ENCODE results near the gene ZNF442.

The ZNF442 gene

DNA sequence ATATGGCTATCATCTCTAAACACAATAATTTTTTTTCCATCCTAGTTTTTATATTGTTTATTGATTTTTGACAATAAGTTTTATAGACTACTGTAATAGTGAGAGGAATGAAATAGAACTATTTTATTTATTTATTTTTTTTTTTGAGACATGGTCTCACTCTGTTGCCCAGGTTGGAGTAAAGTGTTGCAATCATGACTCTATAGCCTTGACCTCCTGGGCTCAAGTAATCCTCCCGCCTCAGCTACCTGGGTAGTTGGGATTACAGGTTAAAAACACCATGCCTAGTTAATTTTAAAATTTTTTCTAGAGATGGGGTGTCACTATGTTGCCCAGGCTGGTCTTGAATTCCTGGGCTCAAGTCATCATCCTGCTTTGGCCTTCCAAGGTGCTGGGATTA lies 8.5 kb upstream of the ZNF442 start:
- TF ChIP-seq, protein P1, sequence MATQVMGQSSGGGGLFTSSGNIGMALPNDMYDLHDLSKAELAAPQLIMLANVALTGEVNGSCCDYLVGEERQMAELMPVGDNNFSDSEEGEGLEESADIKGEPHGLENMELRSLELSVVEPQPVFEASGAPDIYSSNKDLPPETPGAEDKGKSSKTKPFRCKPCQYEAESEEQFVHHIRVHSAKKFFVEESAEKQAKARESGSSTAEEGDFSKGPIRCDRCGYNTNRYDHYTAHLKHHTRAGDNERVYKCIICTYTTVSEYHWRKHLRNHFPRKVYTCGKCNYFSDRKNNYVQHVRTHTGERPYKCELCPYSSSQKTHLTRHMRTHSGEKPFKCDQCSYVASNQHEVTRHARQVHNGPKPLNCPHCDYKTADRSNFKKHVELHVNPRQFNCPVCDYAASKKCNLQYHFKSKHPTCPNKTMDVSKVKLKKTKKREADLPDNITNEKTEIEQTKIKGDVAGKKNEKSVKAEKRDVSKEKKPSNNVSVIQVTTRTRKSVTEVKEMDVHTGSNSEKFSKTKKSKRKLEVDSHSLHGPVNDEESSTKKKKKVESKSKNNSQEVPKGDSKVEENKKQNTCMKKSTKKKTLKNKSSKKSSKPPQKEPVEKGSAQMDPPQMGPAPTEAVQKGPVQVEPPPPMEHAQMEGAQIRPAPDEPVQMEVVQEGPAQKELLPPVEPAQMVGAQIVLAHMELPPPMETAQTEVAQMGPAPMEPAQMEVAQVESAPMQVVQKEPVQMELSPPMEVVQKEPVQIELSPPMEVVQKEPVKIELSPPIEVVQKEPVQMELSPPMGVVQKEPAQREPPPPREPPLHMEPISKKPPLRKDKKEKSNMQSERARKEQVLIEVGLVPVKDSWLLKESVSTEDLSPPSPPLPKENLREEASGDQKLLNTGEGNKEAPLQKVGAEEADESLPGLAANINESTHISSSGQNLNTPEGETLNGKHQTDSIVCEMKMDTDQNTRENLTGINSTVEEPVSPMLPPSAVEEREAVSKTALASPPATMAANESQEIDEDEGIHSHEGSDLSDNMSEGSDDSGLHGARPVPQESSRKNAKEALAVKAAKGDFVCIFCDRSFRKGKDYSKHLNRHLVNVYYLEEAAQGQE (IDR thresholded peaks at IDR 0.05; ENCODE audit: insufficient read depth in 1 of 2, low read depth in 2 of 2, low read length in 2 of 2): no peak
- TF ChIP-seq TAF1 (IDR thresholded peaks at IDR 0.05; ENCODE audit: borderline replicate concordance, insufficient read depth, low read length) (no peak), SIN3A (IDR thresholded peaks at IDR 0.05; ENCODE audit: borderline replicate concordance, insufficient read depth, low read length) (no peak)

DNA sequence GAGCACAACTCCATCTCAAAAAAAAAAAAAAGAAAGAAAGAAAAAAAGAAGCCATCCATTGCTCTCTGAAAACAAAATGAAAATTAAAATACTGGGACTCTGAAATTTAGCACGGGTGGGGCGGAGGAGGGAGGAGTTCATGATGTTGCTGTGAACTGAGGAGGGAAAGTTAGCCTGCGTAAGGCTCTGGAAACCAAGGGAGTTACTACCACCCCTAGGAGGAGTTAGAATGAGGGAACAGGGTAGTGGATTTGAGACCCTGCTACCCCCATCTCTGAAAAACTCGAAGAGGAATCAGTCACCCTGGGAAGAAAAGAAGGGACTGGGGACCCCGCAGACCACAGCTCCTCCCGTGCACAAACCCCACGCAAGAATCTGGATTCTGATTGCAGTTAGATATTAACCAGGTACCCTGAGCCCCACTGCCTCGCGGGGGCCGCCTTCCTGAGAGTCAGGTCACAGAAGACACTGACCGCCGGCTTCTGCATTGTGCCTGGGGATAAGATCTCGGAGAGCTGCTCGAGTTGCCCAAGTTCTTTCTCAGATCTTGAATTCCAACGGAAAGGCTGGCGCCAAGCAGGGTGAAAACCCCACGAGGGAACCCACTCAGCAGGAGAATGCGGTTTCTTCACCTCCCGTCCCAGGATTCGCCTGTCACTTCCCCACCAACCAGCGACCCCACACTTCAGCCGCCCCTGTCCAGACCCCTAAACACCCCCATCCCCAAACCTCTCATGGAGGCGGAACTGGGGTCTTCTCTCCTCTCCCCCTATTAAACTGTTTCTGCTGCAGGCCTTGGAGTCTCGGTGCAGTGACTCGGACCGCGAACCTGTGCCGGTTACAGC lies 870 bp downstream of the ZNF442 start:
- TF ChIP-seq TAF1 (IDR thresholded peaks at IDR 0.05; ENCODE audit: borderline replicate concordance, insufficient read depth, low read length) (no peak), SIN3A (IDR thresholded peaks at IDR 0.05; ENCODE audit: borderline replicate concordance, insufficient read depth, low read length) (no peak), FOXP2 (optimal IDR thresholded peaks at IDR 0.05; ENCODE audit: borderline replicate concordance, extremely low read depth, extremely low read length, insufficient read depth) (no peak), POLR2AphosphoS5 (IDR thresholded peaks at IDR 0.05; ENCODE audit: low read depth, low read length) (no peak)
- TF ChIP-seq, protein P1 (IDR thresholded peaks at IDR 0.05; ENCODE audit: insufficient read depth in 1 of 2, low read depth in 2 of 2, low read length in 2 of 2): no peak

DNA sequence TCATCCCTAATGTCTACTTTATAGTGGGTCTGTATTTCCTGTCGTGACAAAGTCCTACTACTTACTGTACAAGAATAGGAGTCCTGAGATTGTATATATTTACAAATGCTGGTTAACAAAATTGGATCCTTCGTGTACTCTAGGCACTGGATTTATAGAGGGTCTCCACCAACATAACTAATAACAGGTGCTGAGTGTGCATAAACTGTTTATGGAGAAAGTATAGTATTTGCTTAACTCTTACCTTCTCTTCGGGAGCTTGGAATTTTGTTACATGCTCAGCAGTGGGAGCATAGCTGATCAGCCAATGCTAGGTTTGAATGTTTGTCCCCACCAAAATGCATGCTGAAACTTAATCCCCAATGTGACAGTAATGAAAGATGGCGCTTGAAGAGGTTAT lies 12.1 kb downstream of the ZNF442 start:
- TF ChIP-seq POLR2AphosphoS5 (IDR thresholded peaks at IDR 0.05; ENCODE audit: low read depth, low read length) (no peak), FOXP2 (optimal IDR thresholded peaks at IDR 0.05; ENCODE audit: borderline replicate concordance, extremely low read depth, extremely low read length, insufficient read depth) (no peak), SIN3A (IDR thresholded peaks at IDR 0.05; ENCODE audit: borderline replicate concordance, insufficient read depth, low read length) (no peak), TAF1 (IDR thresholded peaks at IDR 0.05; ENCODE audit: borderline replicate concordance, insufficient read depth, low read length) (no peak)
- TF ChIP-seq, protein P1 (IDR thresholded peaks at IDR 0.05; ENCODE audit: insufficient read depth in 1 of 2, low read depth in 2 of 2, low read length in 2 of 2): no peak

DNA sequence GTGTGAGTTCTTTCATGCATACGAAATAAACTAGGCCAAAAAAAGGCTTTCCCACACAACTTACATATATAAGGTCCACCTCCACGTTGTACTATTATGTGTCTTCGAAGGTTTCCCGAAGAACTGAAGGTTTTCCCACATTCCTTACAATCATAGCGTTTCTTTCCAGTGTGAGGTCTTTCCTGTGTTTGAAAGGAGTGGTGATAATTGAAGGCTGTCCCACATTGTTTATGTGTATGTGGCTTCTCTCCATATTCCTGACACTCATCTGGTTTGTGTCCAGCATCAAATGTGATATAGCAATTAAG lies 14.6 kb downstream of the ZNF442 start:
- no peak for TF ChIP-seq FOXP2 (optimal IDR thresholded peaks at IDR 0.05; ENCODE audit: borderline replicate concordance, extremely low read depth, extremely low read length, insufficient read depth)
- TF ChIP-seq POLR2AphosphoS5 (IDR thresholded peaks at IDR 0.05; ENCODE audit: low read depth, low read length): no peak
- TF ChIP-seq, protein P1 (IDR thresholded peaks at IDR 0.05; ENCODE audit: insufficient read depth in 1 of 2, low read depth in 2 of 2, low read length in 2 of 2): no peak
- TF ChIP-seq SIN3A (IDR thresholded peaks at IDR 0.05; ENCODE audit: borderline replicate concordance, insufficient read depth, low read length): no peak
- TF ChIP-seq TAF1 (IDR thresholded peaks at IDR 0.05; ENCODE audit: borderline replicate concordance, insufficient read depth, low read length): no peak

Data from PFSK-1 (cell line).